Measurements from ENCODE around the gene ARF1.

ARF1 gene

GRCh38 chr1:228071839-228072657 lies 10.5 kb upstream of the ARF1 start:
- no peak for DNase-seq

GRCh38 chr1:228072658-228073043 lies 9.9 kb upstream of the ARF1 start:
- DNase-seq: no peak

- no peak for DNase-seq
Measured at GRCh38 chr1:228073061-228073856, 9.2 kb upstream of the ARF1 start.

- DNase-seq: no peak
Measured at GRCh38 chr1:228073857-228074545, 8.5 kb upstream of the ARF1 start.

- no peak for DNase-seq
Measured at GRCh38 chr1:228074954-228075730, 7.4 kb upstream of the ARF1 start.

GRCh38 chr1:228075801-228076271 lies 6.7 kb upstream of the ARF1 start:
- no peak for DNase-seq

GRCh38 chr1:228076796-228077430 lies 5.6 kb upstream of the ARF1 start:
- no peak for DNase-seq

GRCh38 chr1:228077565-228078330 lies 4.8 kb upstream of the ARF1 start:
- DNase-seq: no peak

GRCh38 chr1:228079013-228079412 lies 3.5 kb upstream of the ARF1 start:
- no peak for DNase-seq

GRCh38 chr1:228079601-228080263 lies 2.8 kb upstream of the ARF1 start:
- DNase-seq: no peak

GRCh38 chr1:228081144-228081543 lies 1.4 kb upstream of the ARF1 start:
- no peak for DNase-seq

GRCh38 chr1:228081578-228082213 lies 812 bp upstream of the ARF1 start:
- DNase-seq: no peak

- no peak for DNase-seq
Measured at GRCh38 chr1:228082918-228083870, 686 bp downstream of the ARF1 start.

GRCh38 chr1:228083871-228084278 lies 1.4 kb downstream of the ARF1 start:
- DNase-seq: no peak

- no peak for DNase-seq
Measured at GRCh38 chr1:228084325-228084724, 1.8 kb downstream of the ARF1 start.

GRCh38 chr1:228084797-228085196 lies 2.3 kb downstream of the ARF1 start:
- DNase-seq: no peak

GRCh38 chr1:228085287-228085951 lies 2.9 kb downstream of the ARF1 start:
- DNase-seq: no peak

GRCh38 chr1:228087771-228088251 lies 5.3 kb downstream of the ARF1 start:
- DNase-seq: peak in 1 of 2 donors; percentile 63

Data from bone marrow (tissue), 2 donors.